Measurements from ENCODE around the gene PPP2R5B. TPM values are rescaled to one million over a fixed set of nuclear protein-coding genes. Genes with fewer than 3 reads are reported as not detected.

Gene PPP2R5B
- total and polyA plus RNA-seq, 9 of the 15 experiments (the other 6 are each of a cell fraction or from before 2014, with no cell fraction given) = 0.10 to 7.8 (median 3.3) TPM

DNA sequence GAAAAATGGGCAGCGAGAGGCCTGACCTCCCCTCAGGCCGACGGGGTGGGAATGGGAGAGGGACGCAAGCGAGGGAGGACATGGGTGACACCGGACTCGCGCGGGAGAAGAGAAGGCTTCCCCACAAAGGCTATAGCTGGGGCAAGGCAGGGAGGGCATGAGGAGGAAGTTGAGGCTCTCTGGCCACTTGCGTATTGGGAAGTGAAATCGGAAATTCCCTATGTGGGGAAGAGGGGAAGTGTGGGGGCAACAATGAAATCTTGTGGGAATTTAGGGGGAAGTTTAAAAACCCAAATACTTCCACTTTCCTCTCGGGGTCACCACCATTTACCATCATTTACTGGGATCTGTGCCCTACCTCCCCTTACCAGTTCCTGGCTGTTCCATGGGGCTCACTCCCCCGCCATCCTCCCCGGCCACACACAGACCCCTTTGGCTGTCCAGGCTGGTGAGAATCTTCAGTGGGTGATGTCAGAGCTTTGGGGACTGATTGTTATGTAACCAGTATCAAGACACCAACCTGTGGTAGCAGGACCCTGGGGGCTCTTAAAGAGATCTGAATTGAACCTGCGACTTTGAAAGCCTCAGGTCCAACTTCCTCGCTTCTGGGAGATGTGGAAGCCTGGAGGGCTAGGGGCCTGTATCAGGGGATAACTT lies 45.1 kb upstream of the PPP2R5B start (continued):
- TF ChIP-seq, protein P1, sequence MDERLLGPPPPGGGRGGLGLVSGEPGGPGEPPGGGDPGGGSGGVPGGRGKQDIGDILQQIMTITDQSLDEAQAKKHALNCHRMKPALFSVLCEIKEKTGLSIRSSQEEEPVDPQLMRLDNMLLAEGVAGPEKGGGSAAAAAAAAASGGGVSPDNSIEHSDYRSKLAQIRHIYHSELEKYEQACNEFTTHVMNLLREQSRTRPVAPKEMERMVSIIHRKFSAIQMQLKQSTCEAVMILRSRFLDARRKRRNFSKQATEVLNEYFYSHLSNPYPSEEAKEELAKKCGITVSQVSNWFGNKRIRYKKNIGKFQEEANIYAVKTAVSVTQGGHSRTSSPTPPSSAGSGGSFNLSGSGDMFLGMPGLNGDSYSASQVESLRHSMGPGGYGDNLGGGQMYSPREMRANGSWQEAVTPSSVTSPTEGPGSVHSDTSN (CRISPR knock-in tag; IDR thresholded peaks at IDR 0.05; ENCODE audit: low read depth) = no peak
- TF ChIP-seq, protein P1 (tag; conservative IDR thresholded peaks at IDR 0.05; ENCODE audit: low read depth) = no peak
- TF ChIP-seq FOSL1 (tag; conservative IDR thresholded peaks at IDR 0.05) = 0 out of 2 replicates have a peak, but pooled peaks have one; percentile 3
- TF ChIP-seq ZNF354B (CRISPR knock-in tag; IDR thresholded peaks at IDR 0.05) = no peak
- TF ChIP-seq POLR2G (IDR thresholded peaks at IDR 0.05; ENCODE audit: low read depth, low read length) = no peak
- TF ChIP-seq SMARCE1 (IDR thresholded peaks at IDR 0.05) = peak; percentile 46; the same call in 1 of the 2 replicates
- TF ChIP-seq RBFOX2 (IDR thresholded peaks at IDR 0.05; ENCODE audit: low read depth, low read length) = no peak
- TF ChIP-seq, protein P2, sequence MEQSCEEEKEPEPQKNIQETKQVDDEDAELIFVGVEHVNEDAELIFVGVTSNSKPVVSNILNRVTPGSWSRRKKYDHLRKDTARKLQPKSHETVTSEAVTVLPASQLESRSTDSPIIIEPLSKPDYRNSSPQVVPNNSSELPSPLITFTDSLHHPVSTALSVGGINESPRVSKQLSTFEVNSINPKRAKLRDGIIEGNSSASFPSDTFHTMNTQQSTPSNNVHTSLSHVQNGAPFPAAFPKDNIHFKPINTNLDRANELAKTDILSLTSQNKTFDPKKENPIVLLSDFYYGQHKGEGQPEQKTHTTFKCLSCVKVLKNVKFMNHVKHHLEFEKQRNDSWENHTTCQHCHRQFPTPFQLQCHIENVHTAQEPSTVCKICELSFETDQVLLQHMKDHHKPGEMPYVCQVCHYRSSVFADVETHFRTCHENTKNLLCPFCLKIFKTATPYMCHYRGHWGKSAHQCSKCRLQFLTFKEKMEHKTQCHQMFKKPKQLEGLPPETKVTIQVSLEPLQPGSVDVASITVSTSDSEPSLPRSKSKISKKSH (CRISPR knock-in tag; IDR thresholded peaks at IDR 0.05) = no peak
- TF ChIP-seq, protein P3, sequence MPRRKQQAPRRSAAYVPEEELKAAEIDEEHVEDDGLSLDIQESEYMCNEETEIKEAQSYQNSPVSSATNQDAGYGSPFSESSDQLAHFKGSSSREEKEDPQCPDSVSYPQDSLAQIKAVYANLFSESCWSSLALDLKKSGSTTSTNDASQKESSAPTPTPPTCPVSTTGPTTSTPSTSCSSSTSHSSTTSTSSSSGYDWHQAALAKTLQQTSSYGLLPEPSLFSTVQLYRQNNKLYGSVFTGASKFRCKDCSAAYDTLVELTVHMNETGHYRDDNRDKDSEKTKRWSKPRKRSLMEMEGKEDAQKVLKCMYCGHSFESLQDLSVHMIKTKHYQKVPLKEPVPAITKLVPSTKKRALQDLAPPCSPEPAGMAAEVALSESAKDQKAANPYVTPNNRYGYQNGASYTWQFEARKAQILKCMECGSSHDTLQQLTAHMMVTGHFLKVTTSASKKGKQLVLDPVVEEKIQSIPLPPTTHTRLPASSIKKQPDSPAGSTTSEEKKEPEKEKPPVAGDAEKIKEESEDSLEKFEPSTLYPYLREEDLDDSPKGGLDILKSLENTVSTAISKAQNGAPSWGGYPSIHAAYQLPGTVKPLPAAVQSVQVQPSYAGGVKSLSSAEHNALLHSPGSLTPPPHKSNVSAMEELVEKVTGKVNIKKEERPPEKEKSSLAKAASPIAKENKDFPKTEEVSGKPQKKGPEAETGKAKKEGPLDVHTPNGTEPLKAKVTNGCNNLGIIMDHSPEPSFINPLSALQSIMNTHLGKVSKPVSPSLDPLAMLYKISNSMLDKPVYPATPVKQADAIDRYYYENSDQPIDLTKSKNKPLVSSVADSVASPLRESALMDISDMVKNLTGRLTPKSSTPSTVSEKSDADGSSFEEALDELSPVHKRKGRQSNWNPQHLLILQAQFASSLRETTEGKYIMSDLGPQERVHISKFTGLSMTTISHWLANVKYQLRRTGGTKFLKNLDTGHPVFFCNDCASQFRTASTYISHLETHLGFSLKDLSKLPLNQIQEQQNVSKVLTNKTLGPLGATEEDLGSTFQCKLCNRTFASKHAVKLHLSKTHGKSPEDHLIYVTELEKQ (CRISPR knock-in tag; IDR thresholded peaks at IDR 0.05) = no peak
- TF ChIP-seq, protein P4, sequence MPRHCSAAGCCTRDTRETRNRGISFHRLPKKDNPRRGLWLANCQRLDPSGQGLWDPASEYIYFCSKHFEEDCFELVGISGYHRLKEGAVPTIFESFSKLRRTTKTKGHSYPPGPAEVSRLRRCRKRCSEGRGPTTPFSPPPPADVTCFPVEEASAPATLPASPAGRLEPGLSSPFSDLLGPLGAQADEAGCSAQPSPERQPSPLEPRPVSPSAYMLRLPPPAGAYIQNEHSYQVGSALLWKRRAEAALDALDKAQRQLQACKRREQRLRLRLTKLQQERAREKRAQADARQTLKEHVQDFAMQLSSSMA (CRISPR knock-in tag; IDR thresholded peaks at IDR 0.05) = no peak
- TF ChIP-seq, protein P5, sequence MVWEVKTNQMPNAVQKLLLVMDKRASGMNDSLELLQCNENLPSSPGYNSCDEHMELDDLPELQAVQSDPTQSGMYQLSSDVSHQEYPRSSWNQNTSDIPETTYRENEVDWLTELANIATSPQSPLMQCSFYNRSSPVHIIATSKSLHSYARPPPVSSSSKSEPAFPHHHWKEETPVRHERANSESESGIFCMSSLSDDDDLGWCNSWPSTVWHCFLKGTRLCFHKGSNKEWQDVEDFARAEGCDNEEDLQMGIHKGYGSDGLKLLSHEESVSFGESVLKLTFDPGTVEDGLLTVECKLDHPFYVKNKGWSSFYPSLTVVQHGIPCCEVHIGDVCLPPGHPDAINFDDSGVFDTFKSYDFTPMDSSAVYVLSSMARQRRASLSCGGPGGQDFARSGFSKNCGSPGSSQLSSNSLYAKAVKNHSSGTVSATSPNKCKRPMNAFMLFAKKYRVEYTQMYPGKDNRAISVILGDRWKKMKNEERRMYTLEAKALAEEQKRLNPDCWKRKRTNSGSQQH (CRISPR knock-in tag; IDR thresholded peaks at IDR 0.05) = peak; percentile 66; the same call in 1 of the 2 replicates
- TF ChIP-seq HDGF (IDR thresholded peaks at IDR 0.05) = 0 out of 2 replicates have a peak, but pooled peaks have one; percentile 75
- no peak for TF ChIP-seq LEF1 (IDR thresholded peaks at IDR 0.05)
- TF ChIP-seq DPF2 (IDR thresholded peaks at IDR 0.05) = 0 out of 2 replicates have a peak, but pooled peaks have one; percentile 10
- no peak for TF ChIP-seq ZNF311 (CRISPR knock-in tag; IDR thresholded peaks at IDR 0.05)
